K562 (cell line): ENCODE results near the gene ADCY4. TPM values are rescaled to one million over a fixed set of nuclear protein-coding genes. Genes with fewer than 3 reads are reported as not detected.

Source experiments
- ATF1 ChIP-seq, 2 experiments: fragments of 450-650 bp in 1 of 2; IDR thresholded peaks; 2 replicates each; pipeline ENCODE4 v1.6.1; 2016; ENCODE audit warnings: missing compliant biosample characterization in 1 of 2, missing genetic modification characterization in 1 of 2
- CCNT2 ChIP-seq: IDR thresholded peaks from 2 replicates; pipeline ENCODE4 v1.6.1; 2011; ENCODE audit warnings: borderline replicate concordance, low read depth, mild to moderate bottlenecking, moderate library complexity, mixed read lengths, low read length; ENCODE audit not compliant: insufficient read length; ENCODE audit errors: extremely low read depth
- CHD1 ChIP-seq: fragments of 200-600 bp; sonication (generic); IDR thresholded peaks from one replicate; pipeline ENCODE4 v1.6.1; 2012; ENCODE audit warnings: mild to moderate bottlenecking, moderate library complexity, low read length, inconsistent platforms
- JUN ChIP-seq, 2 experiments: sonication (generic) in 1 of 2; formaldehyde crosslinking in 1 of 2; IDR thresholded peaks; 2 replicates each; pipeline versions ENCODE4 v1.6.1 to v1.8.0; 2012 to 2022; ENCODE audit warnings: borderline replicate concordance in 2 of 2, mild to moderate bottlenecking in 2 of 2, improper control_type of control experiment in 1 of 2, low read depth in 1 of 2, low read length in 1 of 2, missing genetic modification reagents in 1 of 2
- MYC ChIP-seq, 2 experiments: fragments of 250-450 bp in 1 of 2; sonication (Bioruptor Pico) in 1 of 2; IDR thresholded peaks; 2 replicates each; pipeline versions ENCODE4 v1.5.1 to v1.6.1; 2012 to 2021; ENCODE audit warnings: low read depth in 2 of 2, borderline replicate concordance in 1 of 2, improper control_type of control experiment in 1 of 2, low read length in 1 of 2, mild to moderate bottlenecking in 1 of 2, moderate library complexity in 1 of 2
- NBN ChIP-seq: fragments of 450-650 bp; IDR thresholded peaks from 2 replicates; pipeline ENCODE4 v1.6.1; 2016; ENCODE audit warnings: low read depth, mild to moderate bottlenecking
- NELFE ChIP-seq: IDR thresholded peaks from 2 replicates; pipeline ENCODE4 v1.6.1; 2011; ENCODE audit warnings: mild to moderate bottlenecking; ENCODE audit not compliant: insufficient read depth, insufficient read length
- RB1 ChIP-seq: fragments of 450-650 bp; IDR thresholded peaks from 2 replicates; pipeline ENCODE4 v1.6.1; 2017; ENCODE audit warnings: low read depth, mild to moderate bottlenecking
- TEAD4 ChIP-seq, 2 experiments: sonication (generic) in 1 of 2; formaldehyde crosslinking in 1 of 2; IDR thresholded peaks; 2 replicates each; pipeline versions ENCODE4 v1.6.1 to v1.8.0; 2012 to 2022; ENCODE audit warnings: borderline replicate concordance in 1 of 2, inconsistent platforms in 1 of 2, low read length in 1 of 2, mild to moderate bottlenecking in 1 of 2, missing genetic modification reagents in 1 of 2
- ZC3H4 ChIP-seq: sonication (generic); formaldehyde crosslinking; IDR thresholded peaks from 2 replicates; pipeline ENCODE4 v1.9.0; 2021; ENCODE audit warnings: missing genetic modification reagents, borderline replicate concordance
- ZNF263 ChIP-seq: sonication (generic); formaldehyde crosslinking; IDR thresholded peaks from 2 replicates; pipeline ENCODE4 v1.8.0; 2022; ENCODE audit warnings: mild to moderate bottlenecking, missing genetic modification reagents, borderline replicate concordance
- polyA plus RNA-seq, 8 experiments: library from polyadenylated mRNA; depleted of rRNA in 4 of 8; stranded (reverse) in 5 of 8; unstranded in 3 of 8; fragments of >200 nt; fragmentation: Nextera tagmentation in 2 of 8; fragmentation: Illumina TruSeq in 1 of 8; extraction: Ambion mirVana in 2 of 8; extraction: Trizol in 1 of 8; gene quantifications; 2 replicates each; pipeline versions ENCODE4 v1.2.1 to v1.2.3, GENCODE V29; 2011 to 2014; ENCODE audit warnings: inconsistent platforms in 1 of 8, missing spikeins in 1 of 8
- total RNA-seq, 7 experiments: library from RNA; depleted of rRNA in 6 of 7; stranded (reverse); fragments of >200 nt in 6 of 7; fragmentation: Illumina TruSeq in 2 of 7; extraction: Trizol in 2 of 7; gene quantifications; 2 replicates each; pipeline versions ENCODE4 v1.2.1 to v1.2.3, GENCODE V29; 2011 to 2021; ENCODE audit warnings: low replicate concordance in 1 of 7
- TF ChIP-seq, protein P1 (sequence below): sonication (generic); formaldehyde crosslinking; IDR thresholded peaks from 2 replicates; pipeline ENCODE4 v1.8.0; 2022; ENCODE audit warnings: mild to moderate bottlenecking, missing genetic modification reagents
- TF ChIP-seq, protein P2 (sequence below): fragments of 200-800 bp; sonication (Bioruptor generic); IDR thresholded peaks from 2 replicates; pipeline ENCODE4 v1.6.1; 2017; ENCODE audit warnings: missing genetic modification characterization, missing compliant biosample characterization
- TF ChIP-seq, protein P3 (sequence below): fragments of 200-400 bp; formaldehyde crosslinking; IDR thresholded peaks from 2 replicates; pipeline ENCODE4 v1.6.1; 2017; ENCODE audit warnings: mild to moderate bottlenecking, low read depth, low read length, moderate library complexity
- TF ChIP-seq, protein P4 (sequence below): fragments of 450-650 bp; IDR thresholded peaks from 2 replicates; pipeline ENCODE4 v1.6.1; 2016; ENCODE audit warnings: antibody characterized with exemption

The ADCY4 gene
- total and polyA plus RNA-seq, 9 of the 15 experiments (the other 6 are each of a cell fraction or from before 2014, with no cell fraction given): 0.04 to 0.31 (median 0.15) TPM; not detected in 2

DNA sequence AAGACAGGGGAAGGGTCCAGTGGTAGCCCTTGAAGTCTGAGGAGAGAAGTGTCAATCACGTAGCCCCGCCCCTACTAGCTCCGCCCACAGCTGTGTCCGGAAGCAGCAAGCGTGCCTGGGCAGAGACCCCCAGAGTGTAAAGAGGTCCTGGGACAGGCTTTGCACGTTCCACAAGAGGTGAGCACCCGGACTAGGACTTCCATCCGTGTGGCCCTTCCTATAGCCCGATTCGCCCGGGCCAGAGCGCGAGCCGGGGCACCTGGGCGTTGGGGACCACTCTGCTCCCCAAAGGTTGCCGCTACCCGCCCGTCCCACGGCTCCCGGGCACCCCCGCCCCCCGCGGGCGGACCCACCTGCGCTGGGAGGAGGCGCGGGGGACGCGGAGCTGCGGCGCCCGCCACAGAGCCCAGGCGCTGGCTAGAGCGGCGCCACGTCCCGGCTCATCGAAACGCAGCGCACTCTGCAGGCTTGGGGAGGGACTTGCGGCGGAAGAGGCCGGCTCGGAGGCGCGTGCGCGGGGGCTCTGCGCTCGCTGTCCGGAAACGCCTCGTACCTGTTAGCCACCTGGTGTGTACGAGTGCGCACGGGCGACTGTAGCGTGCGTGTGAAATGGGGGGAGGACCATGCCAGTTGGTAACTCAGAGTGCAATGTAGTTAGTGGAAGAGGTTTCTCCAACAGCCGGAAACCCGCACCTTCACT is 63.6 kb downstream of the ADCY4 start, which contains the start of gene RABGGTA (continued):
- TF ChIP-seq RB1 (peak; percentile 95), JUN (IDR thresholded peaks at IDR 0.05; ENCODE audit: borderline replicate concordance, low read depth, low read length) (peak; percentile 66; the same call in 1 of the 2 replicates), JUN (CRISPR knock-in tag; IDR thresholded peaks at IDR 0.05; ENCODE audit: borderline replicate concordance) (no peak; the same call in 1 of the 2 replicates), CCNT2 (peak; percentile 88), ZC3H4 (CRISPR knock-in tag) (no peak), ATF1 (CRISPR knock-in tag; IDR thresholded peaks at IDR 0.05) (no peak), ATF1 (tag; IDR thresholded peaks at IDR 0.05) (peak; percentile 74), ZNF263 (CRISPR knock-in tag) (peak; percentile 18; the same call in 1 of the 2 replicates), CHD1 (peak; percentile 92), TEAD4 (IDR thresholded peaks at IDR 0.05; ENCODE audit: low read length) (0 out of 2 replicates have a peak, but pooled peaks have one; percentile 18), TEAD4 (CRISPR knock-in tag; IDR thresholded peaks at IDR 0.05; ENCODE audit: borderline replicate concordance) (no peak), MYC (IDR thresholded peaks at IDR 0.05; ENCODE audit: low read depth, low read length) (peak; percentile 87), MYC (CRISPR knock-in tag; IDR thresholded peaks at IDR 0.05; ENCODE audit: borderline replicate concordance, low read depth) (0 out of 2 replicates have a peak, but pooled peaks have one; percentile 23), NELFE (no peak), NBN (no peak)
- TF ChIP-seq, protein P1, sequence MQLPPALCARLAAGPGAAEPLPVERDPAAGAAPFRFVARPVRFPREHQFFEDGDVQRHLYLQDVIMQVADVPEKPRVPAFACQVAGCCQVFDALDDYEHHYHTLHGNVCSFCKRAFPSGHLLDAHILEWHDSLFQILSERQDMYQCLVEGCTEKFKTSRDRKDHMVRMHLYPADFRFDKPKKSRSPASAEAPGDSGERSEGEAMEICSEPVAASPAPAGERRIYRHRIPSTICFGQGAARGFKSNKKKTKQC: peak; percentile 57
- TF ChIP-seq, protein P2, sequence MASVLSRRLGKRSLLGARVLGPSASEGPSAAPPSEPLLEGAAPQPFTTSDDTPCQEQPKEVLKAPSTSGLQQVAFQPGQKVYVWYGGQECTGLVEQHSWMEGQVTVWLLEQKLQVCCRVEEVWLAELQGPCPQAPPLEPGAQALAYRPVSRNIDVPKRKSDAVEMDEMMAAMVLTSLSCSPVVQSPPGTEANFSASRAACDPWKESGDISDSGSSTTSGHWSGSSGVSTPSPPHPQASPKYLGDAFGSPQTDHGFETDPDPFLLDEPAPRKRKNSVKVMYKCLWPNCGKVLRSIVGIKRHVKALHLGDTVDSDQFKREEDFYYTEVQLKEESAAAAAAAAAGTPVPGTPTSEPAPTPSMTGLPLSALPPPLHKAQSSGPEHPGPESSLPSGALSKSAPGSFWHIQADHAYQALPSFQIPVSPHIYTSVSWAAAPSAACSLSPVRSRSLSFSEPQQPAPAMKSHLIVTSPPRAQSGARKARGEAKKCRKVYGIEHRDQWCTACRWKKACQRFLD (CRISPR knock-in tag): no peak
- TF ChIP-seq, protein P3, sequence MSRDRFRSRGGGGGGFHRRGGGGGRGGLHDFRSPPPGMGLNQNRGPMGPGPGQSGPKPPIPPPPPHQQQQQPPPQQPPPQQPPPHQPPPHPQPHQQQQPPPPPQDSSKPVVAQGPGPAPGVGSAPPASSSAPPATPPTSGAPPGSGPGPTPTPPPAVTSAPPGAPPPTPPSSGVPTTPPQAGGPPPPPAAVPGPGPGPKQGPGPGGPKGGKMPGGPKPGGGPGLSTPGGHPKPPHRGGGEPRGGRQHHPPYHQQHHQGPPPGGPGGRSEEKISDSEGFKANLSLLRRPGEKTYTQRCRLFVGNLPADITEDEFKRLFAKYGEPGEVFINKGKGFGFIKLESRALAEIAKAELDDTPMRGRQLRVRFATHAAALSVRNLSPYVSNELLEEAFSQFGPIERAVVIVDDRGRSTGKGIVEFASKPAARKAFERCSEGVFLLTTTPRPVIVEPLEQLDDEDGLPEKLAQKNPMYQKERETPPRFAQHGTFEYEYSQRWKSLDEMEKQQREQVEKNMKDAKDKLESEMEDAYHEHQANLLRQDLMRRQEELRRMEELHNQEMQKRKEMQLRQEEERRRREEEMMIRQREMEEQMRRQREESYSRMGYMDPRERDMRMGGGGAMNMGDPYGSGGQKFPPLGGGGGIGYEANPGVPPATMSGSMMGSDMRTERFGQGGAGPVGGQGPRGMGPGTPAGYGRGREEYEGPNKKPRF: no peak
- TF ChIP-seq, protein P4, sequence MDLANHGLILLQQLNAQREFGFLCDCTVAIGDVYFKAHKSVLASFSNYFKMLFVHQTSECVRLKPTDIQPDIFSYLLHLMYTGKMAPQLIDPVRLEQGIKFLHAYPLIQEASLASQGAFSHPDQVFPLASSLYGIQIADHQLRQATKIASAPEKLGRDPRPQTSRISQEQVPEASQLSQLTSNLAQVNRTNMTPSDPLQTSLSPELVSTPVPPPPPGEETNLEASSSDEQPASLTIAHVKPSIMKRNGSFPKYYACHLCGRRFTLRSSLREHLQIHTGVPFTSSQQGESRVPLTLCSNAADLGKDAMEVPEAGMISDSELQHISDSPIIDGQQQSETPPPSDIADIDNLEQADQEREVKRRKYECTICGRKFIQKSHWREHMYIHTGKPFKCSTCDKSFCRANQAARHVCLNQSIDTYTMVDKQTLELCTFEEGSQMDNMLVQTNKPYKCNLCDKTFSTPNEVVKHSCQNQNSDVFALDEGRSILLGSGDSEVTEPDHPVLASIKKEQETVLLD: peak; percentile 84; the same call in 1 of the 2 replicates
